OCI-LY7 (cell line): ENCODE measurements around the gene RXRA.

Experiments used
- EZH2phosphoT487 ChIP-seq: fragments of 200-600 bp; sonication (generic); IDR thresholded peaks from 2 replicates; pipeline ENCODE4 v1.6.1; 2018; ENCODE audit warnings: low read depth, borderline replicate concordance, mild to moderate bottlenecking, mixed run types, antibody characterized with exemption, low read length, moderate library complexity, mixed read lengths
- TF ChIP-seq, protein P1 (sequence below): fragments of 200-600 bp; sonication (generic); conservative IDR thresholded peaks from 2 replicates; pipeline ENCODE4 v1.5.1; 2014; ENCODE audit warnings: mild to moderate bottlenecking, antibody characterized with exemption, low read length, moderate library complexity, mixed read lengths

DNA sequence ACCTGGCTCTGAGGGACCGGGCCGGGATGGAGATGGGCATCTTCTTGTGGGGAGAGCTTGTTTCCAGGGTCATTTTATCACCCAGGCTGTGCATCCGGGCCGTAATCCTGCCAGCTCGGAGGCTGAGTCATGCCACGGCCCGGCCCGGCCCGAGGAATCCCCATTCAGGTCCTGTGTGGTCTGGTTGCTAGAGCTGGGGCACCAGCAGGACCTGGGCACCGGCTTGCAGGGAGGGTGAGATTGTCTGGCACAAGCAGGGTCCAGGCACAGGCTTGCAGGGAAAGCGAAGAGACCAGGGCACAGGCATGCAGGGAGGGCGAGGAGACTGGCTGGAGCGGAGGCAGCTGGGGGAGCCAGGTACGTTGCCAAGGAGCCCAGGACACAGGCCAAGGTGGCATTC, 106.8 kb downstream of the RXRA start:
- TF ChIP-seq, protein P1, sequence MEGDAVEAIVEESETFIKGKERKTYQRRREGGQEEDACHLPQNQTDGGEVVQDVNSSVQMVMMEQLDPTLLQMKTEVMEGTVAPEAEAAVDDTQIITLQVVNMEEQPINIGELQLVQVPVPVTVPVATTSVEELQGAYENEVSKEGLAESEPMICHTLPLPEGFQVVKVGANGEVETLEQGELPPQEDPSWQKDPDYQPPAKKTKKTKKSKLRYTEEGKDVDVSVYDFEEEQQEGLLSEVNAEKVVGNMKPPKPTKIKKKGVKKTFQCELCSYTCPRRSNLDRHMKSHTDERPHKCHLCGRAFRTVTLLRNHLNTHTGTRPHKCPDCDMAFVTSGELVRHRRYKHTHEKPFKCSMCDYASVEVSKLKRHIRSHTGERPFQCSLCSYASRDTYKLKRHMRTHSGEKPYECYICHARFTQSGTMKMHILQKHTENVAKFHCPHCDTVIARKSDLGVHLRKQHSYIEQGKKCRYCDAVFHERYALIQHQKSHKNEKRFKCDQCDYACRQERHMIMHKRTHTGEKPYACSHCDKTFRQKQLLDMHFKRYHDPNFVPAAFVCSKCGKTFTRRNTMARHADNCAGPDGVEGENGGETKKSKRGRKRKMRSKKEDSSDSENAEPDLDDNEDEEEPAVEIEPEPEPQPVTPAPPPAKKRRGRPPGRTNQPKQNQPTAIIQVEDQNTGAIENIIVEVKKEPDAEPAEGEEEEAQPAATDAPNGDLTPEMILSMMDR: no peak
- no peak for TF ChIP-seq EZH2phosphoT487
